ENCODE data around the gene CTDSP2.
"Not testable (repeated sequence)": the region's sequence is repeated elsewhere in the genome, so short reads cannot be mapped to it uniquely, and the experiment has no call there.

The CTDSP2 gene

GRCh38 chr12:57852620-57853500 is 6.3 kb upstream of the CTDSP2 start:
- no peak for DNase-seq (ENCODE audit: low read depth)

- DNase-seq (ENCODE audit: low read depth), result no peak
Observed at GRCh38 chr12:57852200-57852599, 5.7 kb upstream of the CTDSP2 start.

- DNase-seq (ENCODE audit: low read depth), result no peak
Observed at GRCh38 chr12:57851552-57851951, 5.0 kb upstream of the CTDSP2 start.

DNA sequence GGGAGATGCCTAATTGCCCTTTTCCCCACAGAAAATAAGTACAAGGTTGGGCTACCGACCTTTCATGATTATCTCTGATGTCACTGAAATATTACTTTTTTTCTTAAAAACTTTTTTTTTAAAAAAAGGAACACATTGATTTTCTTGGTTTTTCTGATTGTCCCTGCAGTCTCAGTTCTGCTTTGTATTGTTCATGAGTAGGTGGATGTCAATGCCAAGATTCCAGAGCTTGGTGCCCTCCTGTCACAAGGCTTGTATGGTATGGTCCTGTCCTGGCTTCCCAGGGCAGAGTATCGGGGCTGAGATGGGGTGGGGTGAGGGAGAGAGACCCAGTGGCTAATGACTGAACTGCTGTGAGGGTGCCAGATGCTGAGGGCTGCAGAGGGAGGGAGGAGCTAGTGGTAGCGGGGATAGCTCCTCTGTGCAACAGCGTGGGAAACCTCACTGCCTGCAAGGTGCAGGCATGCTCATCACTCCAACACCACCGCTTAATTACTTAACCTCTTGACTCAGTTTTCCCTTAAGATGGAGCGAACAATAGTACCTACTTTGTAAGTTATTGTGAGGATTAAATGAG is 4.4 kb upstream of the CTDSP2 start:
- no peak for DNase-seq (ENCODE audit: low read depth)

- DNase-seq (ENCODE audit: low read depth), result not testable (repeated sequence)
Observed at GRCh38 chr12:57849447-57849846, 2.9 kb upstream of the CTDSP2 start.

- no peak for DNase-seq (ENCODE audit: low read depth)
Observed at GRCh38 chr12:57849035-57849434, 2.5 kb upstream of the CTDSP2 start.

- no peak for DNase-seq (ENCODE audit: low read depth)
Observed at GRCh38 chr12:57848208-57848607, 1.7 kb upstream of the CTDSP2 start.

- DNase-seq (ENCODE audit: low read depth), result no peak
Observed at GRCh38 chr12:57846285-57846576, 298 bp downstream of the CTDSP2 start.

DNA sequence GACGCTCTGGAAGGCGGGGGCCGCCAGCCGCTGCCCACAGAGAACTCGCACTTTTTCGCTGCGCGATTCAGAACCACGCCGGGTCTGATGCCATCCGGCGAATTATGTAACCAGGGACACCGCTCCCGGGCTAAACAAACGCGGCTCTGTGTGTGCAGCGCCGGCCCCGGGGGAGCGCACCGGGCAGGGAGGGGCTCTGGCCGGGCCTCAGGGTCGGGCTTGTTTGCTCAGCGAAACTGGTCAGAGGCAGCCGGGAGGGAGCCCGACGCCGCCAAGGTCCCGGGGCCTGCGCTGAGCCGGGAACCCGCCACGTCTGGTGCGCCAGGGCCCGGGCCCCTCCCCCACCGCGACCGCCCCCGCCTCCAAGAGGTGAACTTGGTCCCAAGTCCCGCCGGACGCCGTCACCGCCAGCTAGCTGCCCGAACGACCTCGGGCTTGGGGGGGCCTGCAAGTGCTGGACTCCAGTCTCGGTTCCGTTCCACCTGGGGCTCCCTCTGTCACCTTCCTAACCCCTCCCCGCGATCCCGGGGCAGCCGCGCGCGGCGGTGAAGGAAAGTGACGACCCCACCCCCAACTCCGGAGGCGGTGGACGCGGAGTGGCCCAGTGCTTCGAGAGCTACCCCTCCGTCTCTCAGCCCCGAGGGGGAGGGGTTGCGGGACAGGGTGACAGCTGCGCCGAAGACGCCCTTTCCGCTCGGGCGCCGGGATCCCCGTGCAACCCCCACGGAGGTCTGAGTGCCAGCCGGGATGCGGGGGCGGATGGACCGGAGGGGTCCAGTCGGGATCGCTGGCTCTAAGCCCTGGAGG is 848 bp downstream of the CTDSP2 start:
- peak; percentile 59 for DNase-seq (ENCODE audit: low read depth)

DNA sequence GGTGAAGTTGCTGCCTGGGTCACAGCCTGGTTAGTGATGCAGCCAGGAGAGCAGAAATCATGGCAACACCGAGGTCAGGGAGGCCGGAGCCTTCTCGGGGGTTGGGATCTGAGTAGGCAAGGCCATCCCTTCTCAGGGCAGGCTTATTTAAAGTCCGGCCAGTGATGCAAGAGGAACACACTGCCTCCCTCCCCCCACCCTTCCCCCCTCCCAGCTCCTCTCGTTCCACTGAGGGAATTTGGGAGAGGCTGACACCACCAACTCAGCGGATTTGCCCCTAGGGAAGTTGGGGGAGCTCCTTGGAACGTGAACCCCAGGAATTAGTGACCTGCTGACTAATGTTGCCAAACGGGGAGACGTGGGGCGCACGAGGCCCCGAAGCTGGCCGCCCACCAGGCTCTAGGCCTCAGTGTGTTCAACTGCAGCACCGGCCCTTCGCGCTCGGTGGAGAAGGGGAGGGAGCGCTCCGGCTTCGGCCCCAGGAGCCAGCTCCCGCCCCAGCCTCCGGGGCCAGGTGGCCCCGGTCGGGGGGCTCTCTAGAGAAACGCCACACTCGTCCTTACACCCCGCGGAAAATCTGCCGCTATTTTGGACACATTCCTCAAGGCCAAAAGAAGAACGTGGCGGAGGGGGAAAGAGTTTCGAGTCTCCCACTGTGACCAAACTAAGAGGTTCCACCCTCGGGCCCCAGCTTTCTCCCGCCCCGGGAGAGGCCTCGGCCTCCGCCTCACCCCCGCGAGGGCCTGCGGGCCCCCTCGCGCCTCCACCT is 1.6 kb downstream of the CTDSP2 start:
- peak; percentile 94 for DNase-seq (ENCODE audit: low read depth)

- DNase-seq (ENCODE audit: low read depth), result peak; percentile 52
Observed at GRCh38 chr12:57842342-57843294, 3.9 kb downstream of the CTDSP2 start.

DNA sequence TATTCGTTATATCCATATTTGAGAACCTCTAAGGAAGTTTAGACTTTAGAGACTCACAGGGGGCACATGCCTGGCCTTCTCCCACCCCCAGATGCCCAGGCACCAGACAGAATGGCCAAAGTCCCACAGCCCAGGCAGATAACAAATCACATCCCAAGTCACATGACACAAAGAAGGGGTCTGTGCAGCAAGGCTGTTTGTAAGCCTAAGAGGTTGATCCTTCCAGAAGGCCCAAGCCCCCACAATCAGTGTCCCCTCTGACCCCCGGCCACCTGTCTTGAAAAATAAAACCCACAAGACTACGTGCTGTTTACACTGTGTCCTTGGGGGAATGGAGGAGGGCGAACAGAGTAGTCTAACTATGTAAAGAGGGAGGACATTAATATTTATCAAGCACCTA is 5.1 kb downstream of the CTDSP2 start:
- DNase-seq (ENCODE audit: low read depth), result no peak

GRCh38 chr12:57840726-57841125 is 5.8 kb downstream of the CTDSP2 start:
- DNase-seq (ENCODE audit: low read depth), result peak; percentile 30

GRCh38 chr12:57839996-57840395 is 6.5 kb downstream of the CTDSP2 start:
- no peak for DNase-seq (ENCODE audit: low read depth)

GRCh38 chr12:57838594-57839302 is 7.8 kb downstream of the CTDSP2 start:
- DNase-seq (ENCODE audit: low read depth), result peak; percentile 49

GRCh38 chr12:57837864-57838562 is 8.5 kb downstream of the CTDSP2 start:
- DNase-seq (ENCODE audit: low read depth), result peak; percentile 85

DNA sequence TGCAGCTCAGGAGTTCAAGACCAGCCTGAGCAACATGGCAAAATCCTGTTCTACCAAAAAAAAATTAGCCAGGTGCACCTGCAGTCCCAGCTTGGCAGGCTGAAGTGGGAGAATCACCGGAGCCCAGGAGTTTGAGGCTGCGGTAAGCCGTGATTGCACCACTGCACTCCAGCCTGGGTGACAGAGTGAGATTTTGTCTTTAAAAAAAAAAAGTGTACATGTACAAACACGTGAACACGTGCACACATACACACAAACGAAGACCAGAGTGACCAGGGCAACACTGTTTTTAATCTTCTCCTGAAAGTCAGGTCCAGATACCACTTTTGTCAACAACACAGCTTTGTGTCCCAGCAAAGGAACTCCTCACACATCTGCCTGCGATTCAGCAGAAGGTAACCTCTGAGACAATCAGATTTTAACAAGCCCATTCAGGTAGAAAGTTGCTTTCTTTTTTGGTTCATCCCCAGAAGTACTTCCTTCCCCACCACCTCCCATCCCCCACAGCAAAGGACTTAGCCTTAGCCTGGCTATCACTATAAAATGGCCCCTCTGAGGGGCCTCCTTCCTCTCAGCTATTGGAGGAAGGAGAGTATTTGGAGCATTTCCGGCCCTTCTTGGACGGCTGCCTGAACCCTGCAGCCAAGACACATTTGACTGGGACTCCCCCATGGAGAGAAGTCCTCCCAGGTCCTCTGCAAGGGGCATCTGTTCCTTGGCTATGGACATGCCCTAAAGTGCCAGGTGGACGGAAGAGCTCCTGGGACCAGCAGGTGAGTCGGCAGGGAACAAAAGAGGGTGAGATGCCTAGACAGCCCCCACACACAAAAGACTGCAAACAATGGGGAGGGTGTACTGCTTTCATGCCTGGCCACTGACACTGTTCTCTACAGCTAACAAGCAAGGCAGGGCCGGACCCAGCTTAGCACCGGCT is 9.8 kb downstream of the CTDSP2 start:
- peak; percentile 96 for DNase-seq (ENCODE audit: low read depth)
